Retinal pigment epithelial cell (primary cell): ENCODE measurements around the gene GPN3.
"Not testable (repeated sequence)": the region's sequence is repeated elsewhere in the genome, so short reads cannot be mapped to it uniquely, and the experiment has no call there.

Experiments
- DNase-seq: peaks from one replicate; pipeline ENCODE4 v3.0.0-alpha.2; 2010; ENCODE audit warnings: low read depth
- H3K4me3 ChIP-seq: 2 replicates; pipeline ENCODE4 v1.5.1; 2011; ENCODE audit warnings: mild to moderate bottlenecking, low read length, control low read depth, moderate library complexity
- CTCF ChIP-seq: conservative IDR thresholded peaks from 2 replicates; pipeline ENCODE4 v1.5.1; 2011; ENCODE audit warnings: low read depth, low read length, control low read depth, inconsistent platforms

GPN3 gene

GRCh38 chr12:110501752-110502738 lies 34.0 kb upstream of the GPN3 start, which contains the start of the genes RAD9B and VPS29:
RAD9B (plus strand) TSS chr12:110502331; CDS start chr12:110502338, 7 bp downstream.
VPS29 (minus strand) TSS chr12:110502111; CDS start chr12:110502051, 60 bp downstream.
- peak within 1 kb of the TSS; percentile 98 for H3K4me3 ChIP-seq
- no peak for TF ChIP-seq CTCF
- peak; percentile 93 for DNase-seq

- peak overlapping the region; percentile 98 for H3K4me3 ChIP-seq
- DNase-seq: no peak
- TF ChIP-seq CTCF: peak; percentile 7
Observed at GRCh38 chr12:110501399-110501751, 33.3 kb upstream of the GPN3 start.

- TF ChIP-seq CTCF: no peak
- DNase-seq: no peak
- H3K4me3 ChIP-seq: no peak overlapping the region
Observed at GRCh38 chr12:110498984-110499706, 31.1 kb upstream of the GPN3 start.

- DNase-seq: no peak
- TF ChIP-seq CTCF: no peak
- no peak overlapping the region for H3K4me3 ChIP-seq
Observed at GRCh38 chr12:110475426-110475825, 7.4 kb upstream of the GPN3 start.

GRCh38 chr12:110467847-110468213 lies 227 bp downstream of the GPN3 start:
- no peak for TF ChIP-seq CTCF
- peak overlapping the region; percentile 78 for H3K4me3 ChIP-seq
- no peak for DNase-seq

GRCh38 chr12:110466791-110467190 lies 1.3 kb downstream of the GPN3 start:
- H3K4me3 ChIP-seq: peak overlapping the region; percentile 78
- DNase-seq: no peak
- no peak for TF ChIP-seq CTCF

- not testable (repeated sequence) for DNase-seq, H3K4me3 ChIP-seq
Observed at GRCh38 chr12:110465765-110466164, 2.3 kb downstream of the GPN3 start.
